BE2C (cell line): Measurements from ENCODE around the gene INTS14.

ENCODE experiments used
- DNase-seq: peaks from one replicate; pipeline ENCODE4 v3.0.0-alpha.2; 2020
- H3K27me3 ChIP-seq: fragments of 250-450 bp; sonication (Bioruptor Pico); 2 replicates; pipeline ENCODE4 v1.5.1; 2020; ENCODE audit warnings: mild to moderate bottlenecking
- H3K36me3 ChIP-seq: fragments of 250-450 bp; sonication (Bioruptor Pico); 2 replicates; pipeline ENCODE4 v1.5.1; 2020; ENCODE audit warnings: mild to moderate bottlenecking
- H3K4me1 ChIP-seq: fragments of 250-450 bp; sonication (Bioruptor Pico); 2 replicates; pipeline ENCODE4 v1.5.1; 2020
- H3K4me3 ChIP-seq: 2 replicates; pipeline ENCODE4 v1.5.1; 2011; ENCODE audit warnings: low read depth, low read length
- H3K9me3 ChIP-seq: fragments of 250-450 bp; sonication (Bioruptor Pico); 2 replicates; pipeline ENCODE4 v1.5.1; 2020
- CTCF ChIP-seq: IDR thresholded peaks from 2 replicates; pipeline ENCODE4 v1.5.1; 2012; ENCODE audit warnings: mild to moderate bottlenecking, low read depth, low read length

Gene INTS14

DNA sequence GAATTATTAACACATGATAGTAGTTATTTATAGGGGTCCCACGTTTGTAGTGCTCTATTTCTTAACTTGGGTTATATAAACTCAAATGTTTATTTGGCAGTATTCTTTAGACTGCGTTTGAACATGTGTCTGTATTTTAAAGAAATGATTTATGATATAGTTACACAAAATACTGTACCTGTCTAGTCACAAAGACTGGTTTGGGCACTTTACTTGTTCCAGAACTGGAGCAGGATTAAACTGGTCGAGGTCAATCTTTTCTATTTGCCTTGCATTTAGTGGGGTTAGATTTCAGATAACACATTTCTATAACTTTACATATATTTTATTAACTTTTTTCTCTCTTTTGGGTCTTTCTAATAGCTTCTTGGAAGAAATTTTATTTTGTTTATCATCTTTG is 41.2 kb downstream of the INTS14 start:
- no peak overlapping the region for H3K4me3 ChIP-seq
- H3K9me3 ChIP-seq, result no peaks in the 10 kb centered on the region
- H3K27me3 ChIP-seq, result no peaks in the 10 kb centered on the region
- TF ChIP-seq CTCF, result no peak
- DNase-seq, result no peak
- H3K4me1 ChIP-seq, result no peaks in the 10 kb centered on the region
- H3K36me3 ChIP-seq, result peaks cover 82% of the 10 kb centered on the region

DNA sequence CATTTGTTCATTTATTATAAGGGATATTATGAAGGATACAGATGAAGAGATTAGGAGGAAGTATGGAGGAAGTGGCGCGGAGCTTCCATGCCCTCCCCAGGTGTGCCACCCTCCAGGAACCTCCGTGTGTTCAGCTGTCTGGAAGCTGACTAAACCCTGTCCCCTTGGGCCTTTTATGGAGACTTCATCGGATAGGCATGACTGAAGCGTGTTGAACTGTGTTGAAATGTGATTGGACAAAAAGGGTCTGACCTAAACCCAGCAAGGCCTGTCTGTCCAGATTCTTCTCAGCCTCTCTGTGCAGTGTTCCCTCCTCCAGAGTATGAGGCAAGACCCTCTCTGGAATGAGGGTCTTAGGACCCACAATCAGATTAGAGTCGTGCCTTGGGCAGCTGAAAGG is 49.0 kb downstream of the INTS14 start:
- no peak for TF ChIP-seq CTCF
- no peak for DNase-seq
- peaks cover 90% of the 10 kb centered on the region for H3K36me3 ChIP-seq

DNA sequence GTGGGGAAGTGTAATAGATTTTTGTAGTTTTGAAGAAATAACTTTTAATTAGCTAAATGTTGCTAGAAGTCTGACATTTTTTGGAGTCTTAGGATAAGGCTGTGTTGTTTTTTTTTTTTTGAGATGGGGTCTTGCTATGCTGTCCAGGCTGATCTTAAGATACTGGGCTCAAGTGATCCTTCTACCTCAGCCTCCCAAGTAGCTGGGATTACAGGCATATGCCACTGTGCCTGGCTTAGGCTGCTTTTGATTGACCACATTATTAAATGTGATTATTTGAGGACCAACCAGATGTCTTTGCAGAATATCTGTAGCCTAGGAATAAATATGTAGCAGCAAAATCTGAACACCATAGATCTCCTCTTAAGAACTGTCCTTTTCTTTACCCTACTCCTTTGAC is 51.0 kb downstream of the INTS14 start:
- H3K9me3 ChIP-seq, result no peaks in the 10 kb centered on the region
- peaks cover 90% of the 10 kb centered on the region for H3K36me3 ChIP-seq
- H3K4me3 ChIP-seq, result no peak overlapping the region
- H3K4me1 ChIP-seq, result 0 out of 2 replicates have a peak, but pooled peaks cover 3% of the 10 kb centered on the region
- no peak for DNase-seq
- H3K27me3 ChIP-seq, result no peaks in the 10 kb centered on the region
- TF ChIP-seq CTCF, result no peak

More for the DNA sequence above, 49.0 kb downstream of the INTS14 start:
- Histone ChIP-seq H3K9me3 (no peaks in the 10 kb centered on the region), H3K4me1 (0 out of 2 replicates have a peak, but pooled peaks cover 3% of the 10 kb centered on the region), H3K4me3 (no peak overlapping the region), H3K27me3 (no peaks in the 10 kb centered on the region)

DNA sequence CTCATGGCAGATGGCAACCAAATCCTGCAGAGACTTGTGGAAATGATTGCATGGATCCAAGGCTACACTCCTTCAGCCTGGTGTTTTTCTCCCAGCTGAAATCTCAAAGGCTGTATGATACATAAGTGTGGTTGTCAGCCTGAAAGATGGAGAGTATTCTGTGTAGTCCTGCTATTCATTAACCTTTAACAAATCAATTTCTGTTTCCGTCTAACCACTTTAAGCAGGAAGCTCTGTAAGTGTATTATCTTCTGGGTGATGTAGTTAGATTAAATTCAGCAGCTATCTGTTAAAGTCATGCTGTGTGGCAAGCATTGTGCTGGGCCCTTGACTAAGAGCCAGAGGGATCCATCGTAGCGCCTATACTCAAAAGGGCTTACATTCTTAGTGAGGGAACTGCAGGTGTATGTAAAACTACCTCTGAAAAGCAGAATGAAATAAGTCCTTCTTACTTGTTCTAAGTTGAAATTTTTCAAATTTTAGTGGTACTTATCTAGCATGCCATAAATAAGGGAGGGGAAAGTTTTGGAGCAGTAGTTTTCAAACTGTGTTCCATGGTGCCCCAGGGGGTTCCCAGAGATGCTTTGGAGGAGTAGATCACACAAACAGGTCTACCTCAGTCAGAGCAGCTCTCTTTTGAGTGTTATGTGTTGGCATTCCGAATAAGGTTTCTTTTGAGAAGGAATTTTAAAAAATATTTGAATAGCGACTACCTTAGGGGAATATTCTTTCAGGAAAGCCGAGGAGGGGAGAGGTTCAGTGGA is 51.8 kb downstream of the INTS14 start:
- TF ChIP-seq CTCF, result no peak
- no peaks in the 10 kb centered on the region for H3K9me3 ChIP-seq
- H3K4me1 ChIP-seq, result 0 out of 2 replicates have a peak, but pooled peaks cover 3% of the 10 kb centered on the region
- DNase-seq, result no peak
- H3K36me3 ChIP-seq, result peaks cover 87% of the 10 kb centered on the region
- H3K27me3 ChIP-seq, result no peaks in the 10 kb centered on the region
- no peak overlapping the region for H3K4me3 ChIP-seq

GRCh38 chr15:65558336-65558735 is 52.6 kb downstream of the INTS14 start:
- no peak for DNase-seq
- no peaks in the 10 kb centered on the region for H3K27me3 ChIP-seq
- no peaks in the 10 kb centered on the region for H3K9me3 ChIP-seq
- H3K4me3 ChIP-seq, result no peak overlapping the region
- H3K36me3 ChIP-seq, result peaks cover 85% of the 10 kb centered on the region
- 0 out of 2 replicates have a peak, but pooled peaks cover 3% of the 10 kb centered on the region for H3K4me1 ChIP-seq
- TF ChIP-seq CTCF, result no peak

DNA sequence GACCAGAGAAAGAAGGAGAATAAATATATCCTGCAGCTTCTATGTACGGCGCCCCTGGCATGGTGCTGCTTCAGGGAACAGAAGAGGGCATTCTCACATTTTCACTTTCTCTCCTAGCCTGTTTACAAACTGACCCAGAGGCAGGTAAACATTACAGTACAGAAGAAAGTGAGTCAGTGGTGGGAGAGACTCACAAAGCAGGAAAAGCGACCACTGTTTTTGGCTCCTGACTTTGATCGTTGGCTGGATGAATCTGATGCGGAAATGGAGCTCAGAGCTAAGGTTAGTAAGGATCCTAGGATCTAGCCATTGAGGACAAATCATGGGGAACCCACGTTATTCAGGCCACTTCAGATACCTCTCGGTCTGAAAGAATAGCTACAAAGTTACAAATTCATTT is 54.3 kb downstream of the INTS14 start:
- no peak for TF ChIP-seq CTCF
- peaks cover 73% of the 10 kb centered on the region for H3K36me3 ChIP-seq
- 0 out of 2 replicates have a peak, but pooled peaks cover 3% of the 10 kb centered on the region for H3K4me1 ChIP-seq
- no peaks in the 10 kb centered on the region for H3K9me3 ChIP-seq
- no peaks in the 10 kb centered on the region for H3K27me3 ChIP-seq
- H3K4me3 ChIP-seq, result no peak overlapping the region
- no peak for DNase-seq
